ENCODE measurements around the gene SLC66A3.

- TF ChIP-seq, protein P1, sequence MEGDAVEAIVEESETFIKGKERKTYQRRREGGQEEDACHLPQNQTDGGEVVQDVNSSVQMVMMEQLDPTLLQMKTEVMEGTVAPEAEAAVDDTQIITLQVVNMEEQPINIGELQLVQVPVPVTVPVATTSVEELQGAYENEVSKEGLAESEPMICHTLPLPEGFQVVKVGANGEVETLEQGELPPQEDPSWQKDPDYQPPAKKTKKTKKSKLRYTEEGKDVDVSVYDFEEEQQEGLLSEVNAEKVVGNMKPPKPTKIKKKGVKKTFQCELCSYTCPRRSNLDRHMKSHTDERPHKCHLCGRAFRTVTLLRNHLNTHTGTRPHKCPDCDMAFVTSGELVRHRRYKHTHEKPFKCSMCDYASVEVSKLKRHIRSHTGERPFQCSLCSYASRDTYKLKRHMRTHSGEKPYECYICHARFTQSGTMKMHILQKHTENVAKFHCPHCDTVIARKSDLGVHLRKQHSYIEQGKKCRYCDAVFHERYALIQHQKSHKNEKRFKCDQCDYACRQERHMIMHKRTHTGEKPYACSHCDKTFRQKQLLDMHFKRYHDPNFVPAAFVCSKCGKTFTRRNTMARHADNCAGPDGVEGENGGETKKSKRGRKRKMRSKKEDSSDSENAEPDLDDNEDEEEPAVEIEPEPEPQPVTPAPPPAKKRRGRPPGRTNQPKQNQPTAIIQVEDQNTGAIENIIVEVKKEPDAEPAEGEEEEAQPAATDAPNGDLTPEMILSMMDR (IDR thresholded peaks at IDR 0.05; ENCODE audit: borderline replicate concordance, extremely low read depth, low read length, poor library complexity, severe bottlenecking) = no peak
- no peak for TF ChIP-seq EZH2 (IDR thresholded peaks at IDR 0.05; ENCODE audit: borderline replicate concordance, low read depth, low read length, severe bottlenecking)
Measured at GRCh38 chr2:11128243-11128951, 26.9 kb upstream of the SLC66A3 start.
